MM.1S (cell line): ENCODE data around the gene DTX3L.

Experiments used
- DNase-seq: peaks from one replicate; pipeline ENCODE4 v3.0.0-alpha.2; 2015
- H2AFZ ChIP-seq: fragments of 300-600 bp; sonication (generic); 2 replicates; pipeline ENCODE4 v1.6.0; 2016; ENCODE audit warnings: antibody characterized with exemption, low read length
- H3F3A ChIP-seq: fragments of 300-600 bp; sonication (generic); 2 replicates; pipeline ENCODE4 v1.6.1; 2016; ENCODE audit warnings: mild to moderate bottlenecking, antibody characterized with exemption, low read length, moderate library complexity, mixed read lengths; ENCODE audit not compliant: insufficient read depth
- H3K27ac ChIP-seq: fragments of 300-600 bp; sonication (generic); 2 replicates; pipeline ENCODE4 v1.5.1; 2016; ENCODE audit warnings: mild to moderate bottlenecking, low read length
- H3K27me3 ChIP-seq: fragments of 300-600 bp; sonication (generic); replicated peaks from 2 replicates; pipeline ENCODE4 v1.6.0; 2016; ENCODE audit warnings: low read length; ENCODE audit not compliant: insufficient read depth
- H3K36me3 ChIP-seq: fragments of 300-600 bp; sonication (generic); replicated peaks from 2 replicates; pipeline ENCODE4 v1.6.1; 2016; ENCODE audit warnings: mild to moderate bottlenecking, low read length, mixed read lengths; ENCODE audit not compliant: insufficient read depth
- H3K4me1 ChIP-seq: fragments of 300-600 bp; sonication (generic); 2 replicates; pipeline ENCODE4 v1.6.1; 2016; ENCODE audit warnings: low read length, mixed read lengths
- H3K4me2 ChIP-seq: fragments of 300-600 bp; sonication (generic); 2 replicates; pipeline ENCODE4 v1.6.0; 2016; ENCODE audit warnings: low read depth, low read length
- H3K4me3 ChIP-seq: fragments of 300-600 bp; sonication (generic); 2 replicates; pipeline ENCODE4 v1.5.1; 2016; ENCODE audit warnings: low read length, mixed read lengths
- H3K79me2 ChIP-seq: fragments of 300-600 bp; sonication (generic); 2 replicates; pipeline ENCODE4 v1.6.1; 2016; ENCODE audit warnings: mixed run types, low read length, mixed read lengths
- H3K9ac ChIP-seq: fragments of 300-600 bp; sonication (generic); 2 replicates; pipeline ENCODE4 v1.6.1; 2016; ENCODE audit warnings: low read length, mixed read lengths
- H3K9me2 ChIP-seq: fragments of 300-600 bp; sonication (generic); replicated peaks from 2 replicates; pipeline ENCODE4 v1.6.1; 2016; ENCODE audit warnings: mild to moderate bottlenecking, low read length, mixed read lengths; ENCODE audit not compliant: insufficient read depth
- H3K9me3 ChIP-seq: fragments of 300-600 bp; sonication (generic); replicated peaks from 2 replicates; pipeline ENCODE4 v1.6.1; 2016; ENCODE audit warnings: mild to moderate bottlenecking, low read length, mixed read lengths; ENCODE audit not compliant: insufficient read depth
- H4K20me1 ChIP-seq: fragments of 300-600 bp; sonication (generic); 2 replicates; pipeline ENCODE4 v1.6.1; 2016; ENCODE audit warnings: mild to moderate bottlenecking, low read length, moderate library complexity, mixed read lengths; ENCODE audit not compliant: insufficient read depth
- CTCF ChIP-seq: fragments of 300-600 bp; sonication (generic); IDR thresholded peaks from 2 replicates; pipeline ENCODE4 v1.5.1; 2016; ENCODE audit warnings: antibody characterized with exemption, low read length, mixed read lengths
- EZH2 ChIP-seq: fragments of 300-600 bp; sonication (generic); optimal IDR thresholded peaks from 2 replicates; pipeline ENCODE3; 2017; ENCODE audit warnings: low read depth, mild to moderate bottlenecking, antibody characterized with exemption, low read length, mixed read lengths
- EZH2phosphoT487 ChIP-seq: fragments of 300-600 bp; sonication (generic); IDR thresholded peaks from 2 replicates; pipeline ENCODE4 v1.6.1; 2018; ENCODE audit warnings: antibody characterized with exemption, low read length

DTX3L gene

GRCh38 chr3:122577409-122578031 lies 13.4 kb downstream of the DTX3L start, which contains the start of gene PARP15:
TSS of gene PARP15 (plus strand) at chr3:122577650. CDS start at chr3:122577668, 18 bp downstream.
- Histone ChIP-seq H3K9ac (no peak within 1 kb of the TSS), H3K27ac (no peak within 1 kb of the TSS), H2AFZ (no peak within 1 kb of the TSS), H3K4me1 (no peaks in the 10 kb centered on the region), H3K27me3 (no peaks in the 10 kb centered on the region), H3F3A (no peaks in the 10 kb centered on the region), H3K9me3 (no peaks in the 10 kb centered on the region; the same call in 1 of the 2 replicates), H3K9me2 (no peaks in the 10 kb centered on the region), H3K79me2 (no peaks in the 10 kb centered on the region), H3K4me3 (no peak within 1 kb of the TSS), H3K4me2 (no peak within 1 kb of the TSS), H3K36me3 (no peaks in the 10 kb centered on the region), H4K20me1 (no peaks in the 10 kb centered on the region)
- no peak for DNase-seq
- TF ChIP-seq CTCF (no peak), EZH2phosphoT487 (no peak), EZH2 (no peak)

- no peak for TF ChIP-seq EZH2
- TF ChIP-seq CTCF: no peak
- TF ChIP-seq EZH2phosphoT487: no peak
- no peaks in the 10 kb centered on the region for H3K27me3 ChIP-seq
- no peaks in the 10 kb centered on the region for H3K9me2 ChIP-seq
- no peak overlapping the region for H3K4me3 ChIP-seq
- no peaks in the 10 kb centered on the region for H3F3A ChIP-seq
- no peak overlapping the region for H3K4me2 ChIP-seq
- no peak overlapping the region for H3K27ac ChIP-seq
- H3K9me3 ChIP-seq: no peaks in the 10 kb centered on the region; the same call in 1 of the 2 replicates
- no peaks in the 10 kb centered on the region for H3K36me3 ChIP-seq
- no peaks in the 10 kb centered on the region for H3K4me1 ChIP-seq
- no peak overlapping the region for H2AFZ ChIP-seq
- H3K79me2 ChIP-seq: no peaks in the 10 kb centered on the region
- DNase-seq: no peak
- no peak overlapping the region for H3K9ac ChIP-seq
- H4K20me1 ChIP-seq: no peaks in the 10 kb centered on the region
Observed at GRCh38 chr3:122578069-122578740, 14.1 kb downstream of the DTX3L start.

- no peak for DNase-seq
- H3K9ac ChIP-seq: no peak overlapping the region
- H3K27me3 ChIP-seq: no peaks in the 10 kb centered on the region
- H2AFZ ChIP-seq: no peak overlapping the region
- no peaks in the 10 kb centered on the region for H3K4me1 ChIP-seq
- H3K4me3 ChIP-seq: no peak overlapping the region
- H3K27ac ChIP-seq: no peak overlapping the region
- no peak overlapping the region for H3K4me2 ChIP-seq
- H3K79me2 ChIP-seq: no peaks in the 10 kb centered on the region
- H3K36me3 ChIP-seq: no peaks in the 10 kb centered on the region
- no peaks in the 10 kb centered on the region for H3F3A ChIP-seq
- H3K9me3 ChIP-seq: no peaks in the 10 kb centered on the region; the same call in 1 of the 2 replicates
- no peaks in the 10 kb centered on the region for H3K9me2 ChIP-seq
- TF ChIP-seq EZH2: no peak
- TF ChIP-seq CTCF: no peak
- H4K20me1 ChIP-seq: no peaks in the 10 kb centered on the region
Observed at GRCh38 chr3:122580470-122580869, 16.3 kb downstream of the DTX3L start.
